HEK293 (cell line): ENCODE results near the gene BNC1.

Experiments used
- CTCF ChIP-seq: fragments of 450-650 bp; formaldehyde crosslinking; IDR thresholded peaks from 2 replicates; pipeline ENCODE4 v1.5.1; 2016; ENCODE audit warnings: missing biosample characterization, missing genetic modification characterization
- REST ChIP-seq: fragments of 450-650 bp; formaldehyde crosslinking; IDR thresholded peaks from 2 replicates; pipeline ENCODE4 v1.5.1; 2016; ENCODE audit warnings: missing biosample characterization, missing genetic modification characterization
- SETDB1 ChIP-seq: IDR thresholded peaks from one replicate; pipeline ENCODE4 v1.6.1; 2017; ENCODE audit warnings: mild to moderate bottlenecking, low read length, moderate library complexity, mixed read lengths; ENCODE audit not compliant: insufficient read length
- ZNF140 ChIP-seq: fragments of 450-650 bp; formaldehyde crosslinking; IDR thresholded peaks from 2 replicates; pipeline ENCODE4 v1.5.1; 2016; ENCODE audit warnings: missing biosample characterization, missing genetic modification characterization
- ZNF24 ChIP-seq: fragments of 450-650 bp; formaldehyde crosslinking; IDR thresholded peaks from 2 replicates; pipeline ENCODE4 v1.5.1; 2016; ENCODE audit warnings: missing biosample characterization, missing genetic modification characterization
- ZNF274 ChIP-seq, 2 experiments: fragments of 200-500 bp in 1 of 2; fragments of 450-650 bp in 1 of 2; sonication (Bioruptor generic) in 1 of 2; formaldehyde crosslinking in 1 of 2; IDR thresholded peaks; 2 replicates each; pipeline versions ENCODE4 v1.5.1 to v1.6.1; 2014 to 2016; ENCODE audit warnings: borderline replicate concordance in 1 of 2, inconsistent platforms in 1 of 2, low read length in 1 of 2, missing biosample characterization in 1 of 2, missing genetic modification characterization in 1 of 2
- ZNF580 ChIP-seq: fragments of 450-650 bp; formaldehyde crosslinking; IDR thresholded peaks from 2 replicates; pipeline ENCODE4 v1.5.1; 2016; ENCODE audit warnings: missing biosample characterization, missing genetic modification characterization
- ZNF639 ChIP-seq: fragments of 450-650 bp; formaldehyde crosslinking; IDR thresholded peaks from 2 replicates; pipeline ENCODE4 v1.5.1; 2016; ENCODE audit warnings: missing biosample characterization, missing genetic modification characterization

GRCh38 chr15:83276661-83277060 is 7.8 kb downstream of the BNC1 start:
- TF ChIP-seq ZNF274 (IDR thresholded peaks at IDR 0.05; ENCODE audit: low read length) (no peak), ZNF274 (tag by site-specific recombination; IDR thresholded peaks at IDR 0.05; ENCODE audit: borderline replicate concordance) (no peak), REST (tag by site-specific recombination) (no peak), SETDB1 (no peak), CTCF (no peak), ZNF140 (tag by site-specific recombination) (no peak), ZNF24 (no peak), ZNF639 (no peak), ZNF580 (no peak)
